GM12891 (cell line): ENCODE measurements around the gene TXNDC15.

Source experiments
- POLR2AphosphoS5 ChIP-seq: IDR thresholded peaks from 2 replicates; pipeline ENCODE4 v1.6.1; 2011; ENCODE audit warnings: low read depth, low read length, control low read depth
- TAF1 ChIP-seq: IDR thresholded peaks from 2 replicates; pipeline ENCODE4 v1.6.1; 2011; ENCODE audit warnings: low read depth, low read length, control low read depth

GRCh38 chr5:134892926-134893325 lies 18.8 kb downstream of the TXNDC15 start:
- TF ChIP-seq POLR2AphosphoS5, result no peak
- no peak for TF ChIP-seq TAF1
